Ishikawa (cell line): ENCODE results near the gene GPBAR1.

ENCODE experiments used
- CEBPB ChIP-seq: IDR thresholded peaks from 2 replicates; pipeline ENCODE4 v1.6.1; 2012
- CREB1 ChIP-seq: IDR thresholded peaks from 2 replicates; pipeline ENCODE4 v1.6.1; 2012; ENCODE audit warnings: low read depth
- EGR1 ChIP-seq: IDR thresholded peaks from 2 replicates; pipeline ENCODE4 v1.6.1; 2012
- EP300 ChIP-seq: IDR thresholded peaks from 2 replicates; pipeline ENCODE4 v1.6.1; 2012; ENCODE audit warnings: borderline replicate concordance
- FOXM1 ChIP-seq: IDR thresholded peaks from 2 replicates; pipeline ENCODE4 v1.6.1; 2012; ENCODE audit warnings: low read depth, borderline replicate concordance
- MAX ChIP-seq: IDR thresholded peaks from 2 replicates; pipeline ENCODE4 v1.6.1; 2012
- NFIC ChIP-seq: IDR thresholded peaks from 2 replicates; pipeline ENCODE4 v1.6.1; 2012
- RAD21 ChIP-seq: IDR thresholded peaks from 2 replicates; pipeline ENCODE4 v1.6.1; 2012; ENCODE audit warnings: low read depth
- REST ChIP-seq: IDR thresholded peaks from 2 replicates; pipeline ENCODE4 v1.6.1; 2012; ENCODE audit warnings: low read depth, mild to moderate bottlenecking
- TAF1 ChIP-seq: IDR thresholded peaks from 2 replicates; pipeline ENCODE4 v1.6.1; 2012; ENCODE audit warnings: low read depth, mild to moderate bottlenecking
- TCF12 ChIP-seq: IDR thresholded peaks from 2 replicates; pipeline ENCODE4 v1.6.1; 2012; ENCODE audit warnings: low read depth
- TEAD4 ChIP-seq: IDR thresholded peaks from 2 replicates; pipeline ENCODE4 v1.6.1; 2012
- USF1 ChIP-seq: IDR thresholded peaks from 2 replicates; pipeline ENCODE4 v1.6.1; 2012
- YY1 ChIP-seq: IDR thresholded peaks from 2 replicates; pipeline ENCODE4 v1.6.1; 2012; ENCODE audit warnings: low read depth
- ZBTB7A ChIP-seq: IDR thresholded peaks from 2 replicates; pipeline ENCODE4 v1.6.1; 2012; ENCODE audit warnings: low read depth

GPBAR1 gene

GRCh38 chr2:218255446-218255845, 5.4 kb upstream of the GPBAR1 start:
- TF ChIP-seq USF1 (no peak), TAF1 (no peak), TCF12 (no peak), EP300 (no peak), EGR1 (no peak), NFIC (no peak), MAX (no peak), REST (no peak), RAD21 (no peak), ZBTB7A (no peak), CREB1 (no peak), TEAD4 (no peak), FOXM1 (no peak), YY1 (no peak), CEBPB (no peak)

GRCh38 chr2:218256612-218257350, 4.0 kb upstream of the GPBAR1 start:
- TF ChIP-seq CREB1 (no peak), ZBTB7A (no peak)

GRCh38 chr2:218257390-218257981, 3.3 kb upstream of the GPBAR1 start:
- no peak for TF ChIP-seq YY1
- TF ChIP-seq TCF12, result no peak
- no peak for TF ChIP-seq TAF1
- TF ChIP-seq RAD21, result peak; percentile 41

- TF ChIP-seq EGR1 (no peak), TCF12 (no peak), FOXM1 (no peak), CEBPB (no peak), USF1 (no peak), YY1 (no peak), CREB1 (no peak), TAF1 (no peak), RAD21 (no peak), ZBTB7A (no peak), TEAD4 (no peak), NFIC (no peak), REST (no peak), EP300 (no peak), MAX (no peak)
These were observed 1.5 kb upstream of the GPBAR1 start for GRCh38 chr2:218259099-218259961.

GRCh38 chr2:218260166-218260565, 649 bp upstream of the GPBAR1 start:
- no peak for TF ChIP-seq USF1
- no peak for TF ChIP-seq ZBTB7A
- no peak for TF ChIP-seq TAF1
- TF ChIP-seq MAX, result no peak
- no peak for TF ChIP-seq CEBPB
- TF ChIP-seq YY1, result no peak
- no peak for TF ChIP-seq EP300
- TF ChIP-seq FOXM1, result no peak
- no peak for TF ChIP-seq CREB1
